Endothelial cell of umbilical vein (primary cell): ENCODE results near the gene C15orf39. TPM values are rescaled to one million over a fixed set of nuclear protein-coding genes. Genes with fewer than 3 reads are reported as not detected.

Experiments used
- BruUV-seq: library from RNA; stranded (reverse); fragments of 400-500 nt; replicated peaks from 2 replicates; lab custom pipeline; 2021; lab: Mats Ljungman, UMichigan
- CTCF ChIA-PET: fragments of 300-600, 350-600 bp; sonication (Branson Sonifier 250); formaldehyde crosslinking; loops from one replicate; lab custom pipeline; 2021; ENCODE audit warnings: antibody characterized with exemption, inconsistent platforms; lab: Charles Lee
- POLR2A ChIA-PET: fragments of 300-600, 350-600 bp; sonication (Branson Sonifier 250); formaldehyde crosslinking; loops from one replicate; lab custom pipeline; 2021; ENCODE audit warnings: antibody characterized with exemption, inconsistent platforms; lab: Charles Lee
- DNase-seq: peaks from one replicate; pipeline ENCODE4 v3.0.0-alpha.2; 2011; ENCODE audit warnings: low read depth, low spot score
- FAIRE-seq: peaks from 2 replicates; lab custom pipeline; 2011; peaks lifted over from hg19 to GRCh38; lab: Jason Lieb, UNC
- H2AFZ ChIP-seq: 2 replicates; pipeline ENCODE4 v1.6.0; 2012; ENCODE audit warnings: low read depth, low read length, control low read depth, inconsistent platforms
- H3K27ac ChIP-seq: 2 replicates; pipeline ENCODE4 v1.5.1; 2011; ENCODE audit warnings: low read depth, mild to moderate bottlenecking, control low read depth, low read length, moderate library complexity; ENCODE audit not compliant: insufficient read depth
- H3K27me3 ChIP-seq, 2 experiments: 2 replicates each; pipeline versions ENCODE4 v1.6.0 to v1.6.1; 2011; ENCODE audit warnings: low read length in 2 of 2, mixed read lengths in 1 of 2; ENCODE audit not compliant: control insufficient read depth in 2 of 2, insufficient read depth in 2 of 2
- H3K36me3 ChIP-seq, 2 experiments: 2 replicates in 1 of 2; 3 replicates in 1 of 2; pipeline ENCODE4 v1.5.1; 2011; ENCODE audit warnings: low read length in 2 of 2, mild to moderate bottlenecking in 1 of 2, moderate library complexity in 1 of 2; ENCODE audit not compliant: control insufficient read depth in 2 of 2, insufficient read depth in 2 of 2; ENCODE audit errors: extremely low read depth in 1 of 2
- H3K4me1 ChIP-seq: 3 replicates; pipeline ENCODE4 v1.5.1; 2011; ENCODE audit warnings: mild to moderate bottlenecking, low read length; ENCODE audit not compliant: control insufficient read depth, insufficient read depth; ENCODE audit errors: extremely low read depth
- H3K4me2 ChIP-seq: 2 replicates; pipeline ENCODE4 v1.6.1; 2011; ENCODE audit warnings: low read length, control low read depth, mixed read lengths; ENCODE audit not compliant: insufficient read depth
- H3K4me3 ChIP-seq, 3 experiments: fragments of 200-600 bp in 1 of 3; sonication (generic), shearing (Covaris generic) in 1 of 3; replicated peaks in 1 of 3; 2 replicates each; pipeline ENCODE4 v1.5.1; 2011 to 2016; ENCODE audit warnings: control low read depth in 3 of 3, low read length in 3 of 3, mild to moderate bottlenecking in 2 of 3, inconsistent platforms in 1 of 3, low read depth in 1 of 3, moderate library complexity in 1 of 3; ENCODE audit not compliant: insufficient read depth in 1 of 3
- H3K79me2 ChIP-seq: 2 replicates; pipeline ENCODE4 v1.6.0; 2012; ENCODE audit warnings: low read length, inconsistent platforms; ENCODE audit not compliant: control insufficient read depth, insufficient read depth
- H3K9ac ChIP-seq: replicated peaks from 2 replicates; pipeline ENCODE3; 2011; ENCODE audit warnings: low read length, control low read depth; ENCODE audit not compliant: insufficient read depth; ENCODE audit errors: extremely low read depth
- H3K9me1 ChIP-seq: replicated peaks from 3 replicates; pipeline ENCODE4 v1.6.0; 2011; ENCODE audit warnings: mild to moderate bottlenecking, low read length; ENCODE audit not compliant: control insufficient read depth, insufficient read depth; ENCODE audit errors: extremely low read depth
- H3K9me3 ChIP-seq: replicated peaks from 2 replicates; pipeline ENCODE4 v1.5.1; 2012; ENCODE audit warnings: low read length, inconsistent platforms; ENCODE audit not compliant: control insufficient read depth, insufficient read depth
- H4K20me1 ChIP-seq: replicated peaks from 2 replicates; pipeline ENCODE3; 2011; ENCODE audit warnings: mild to moderate bottlenecking, low read length; ENCODE audit not compliant: control insufficient read depth, insufficient read depth; ENCODE audit errors: extremely low read depth
- EZH2 ChIP-seq: IDR thresholded peaks from 2 replicates; pipeline ENCODE4 v1.6.1; 2012; ENCODE audit warnings: borderline replicate concordance, low read depth, mild to moderate bottlenecking, moderate library complexity, low read length, inconsistent platforms; ENCODE audit not compliant: severe bottlenecking
- FOS ChIP-seq: IDR thresholded peaks from 2 replicates; pipeline ENCODE4 v1.6.1; 2011; ENCODE audit warnings: mild to moderate bottlenecking, low read length, moderate library complexity, borderline replicate concordance; ENCODE audit not compliant: insufficient read depth
- GATA2 ChIP-seq: IDR thresholded peaks from 2 replicates; pipeline ENCODE4 v1.7.0; 2011; ENCODE audit warnings: low read depth, mild to moderate bottlenecking, moderate library complexity, mixed read lengths, low read length; ENCODE audit not compliant: insufficient read length, insufficient read depth
- JUN ChIP-seq: IDR thresholded peaks from 2 replicates; pipeline ENCODE4 v1.6.1; 2011; ENCODE audit warnings: borderline replicate concordance, low read depth; ENCODE audit not compliant: insufficient read length, insufficient read depth
- MYC ChIP-seq: IDR thresholded peaks from one replicate; pipeline ENCODE4 v1.6.1; 2011; ENCODE audit warnings: mild to moderate bottlenecking, low read depth, low read length
- POLR2A ChIP-seq: IDR thresholded peaks from 2 replicates; pipeline ENCODE4 v1.6.1; 2012; ENCODE audit warnings: low read depth, mild to moderate bottlenecking, control low read depth, low read length
- POLR2AphosphoS5 ChIP-seq: IDR thresholded peaks from 2 replicates; pipeline ENCODE4 v1.6.1; 2012; ENCODE audit warnings: low read depth, mild to moderate bottlenecking, control low read depth, low read length, moderate library complexity; ENCODE audit not compliant: insufficient read depth
- dilution Hi-C: fragments of 300-500 bp; cut with MboI; formaldehyde crosslinking; loops from one replicate; pipeline ENCODE4 v1.15.0; 2019; ENCODE audit warnings: low sequenced_read_pairs; ENCODE audit not compliant: extremely low pct_ligation_motif_present
- intact Hi-C: fragments of 100-400 bp; cut with micrococcal nuclease; formaldehyde crosslinking; loops from one replicate; pipeline ENCODE4 v1.10.0; 2022
- polyA plus RNA-seq, 4 experiments: library from polyadenylated mRNA; depleted of rRNA in 3 of 4; stranded (reverse) in 3 of 4; unstranded in 1 of 4; fragments of >200 nt; gene quantifications; 2 replicates each; pipeline versions ENCODE4 v1.2.1 to v1.2.3, GENCODE V29; 2011 to 2012; ENCODE audit warnings: missing spikeins in 1 of 4
- total RNA-seq: library from RNA; stranded (reverse); gene quantifications from 2 replicates; pipeline ENCODE4 v1.2.3, GENCODE V29; 2021
- TF ChIP-seq, protein P1 (sequence below): IDR thresholded peaks from 2 replicates; pipeline ENCODE4 v1.6.1; 2011; ENCODE audit not compliant: insufficient read depth, insufficient read length
- TF ChIP-seq, protein P2 (sequence below), 2 donors: IDR thresholded peaks; 1 replicate in 1 of 2; 2 replicates in 1 of 2; pipeline ENCODE4 v1.5.1; 2011; ENCODE audit warnings: low read length in 2 of 2, mild to moderate bottlenecking in 2 of 2, moderate library complexity in 2 of 2, control low read depth in 1 of 2, inconsistent platforms in 1 of 2, low read depth in 1 of 2; ENCODE audit not compliant: insufficient read depth in 1 of 2; ENCODE audit errors: extremely low read depth in 1 of 2

C15orf39 gene
- total and polyA plus RNA-seq, 2 donors (not counting 3 experiments of a cell fraction or from before 2014, with no cell fraction given), result 14.8 to 36.1 TPM

DNA sequence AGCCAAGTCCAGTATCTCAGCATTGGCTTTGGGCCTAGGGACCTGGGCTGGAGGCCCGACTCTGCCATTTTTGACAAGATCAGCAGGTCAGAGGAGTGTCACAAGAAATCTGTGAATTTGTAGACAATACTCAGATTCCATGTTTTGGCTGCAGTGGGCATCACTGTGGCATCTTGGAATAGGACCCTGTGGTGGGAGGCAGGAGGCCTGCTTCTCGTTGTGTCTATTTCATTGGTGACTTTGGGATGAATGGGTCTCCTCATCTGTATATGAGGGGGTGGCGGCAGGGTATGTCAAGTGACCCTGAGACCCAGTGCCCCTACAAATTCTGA lies 3.3 kb downstream of the C15orf39 start:
- Histone ChIP-seq H3K27ac (no peak overlapping the region), H3K36me3 (peaks cover 10 to 42% of the 10 kb centered on the region in 2 experiments), H3K4me2 (no peak overlapping the region), H3K79me2 (peaks cover 83% of the 10 kb centered on the region), H3K4me3 (no peak overlapping the region), H3K9me1 (no peaks in the 10 kb centered on the region), H2AFZ (no peak overlapping the region), H3K9me3 (no peaks in the 10 kb centered on the region), H3K27me3 (no peaks in the 10 kb centered on the region), H4K20me1 (peaks cover 4% of the 10 kb centered on the region), H3K4me1 (peaks cover 27% of the 10 kb centered on the region), H3K9ac (no peak overlapping the region)
- DNase-seq, result no peak
- intact Hi-C loops (loop anchor here (10.0 kb wide), 1 partner anchor 430 kb away; no protein-coding TSS in a partner anchor), dilution Hi-C loops (no loop called here)
- CTCF ChIA-PET, result interaction anchor here (0.8 to 7.9 kb wide), 12 partner anchors 10 to 434 kb away, joined by 3 to 213 read pairs (median 7); partner anchors contain the start of genes PPCDC and RPP25
- POLR2A ChIA-PET, result interaction anchor here (1.5 to 2.6 kb wide), 3 partner anchors 162 to 181 kb away, joined by 5 to 14 read pairs (median 8); partner anchors contain the start of gene PPCDC
- FAIRE-seq, result no peak
- no TSS peak for BruUV-seq
- TF ChIP-seq EZH2, result no peak
- no peak for TF ChIP-seq MYC
- no peak for TF ChIP-seq POLR2AphosphoS5
- TF ChIP-seq JUN, result no peak
- no peak for TF ChIP-seq POLR2A
- TF ChIP-seq FOS, result no peak
- TF ChIP-seq GATA2, result no peak
- TF ChIP-seq, protein P1, sequence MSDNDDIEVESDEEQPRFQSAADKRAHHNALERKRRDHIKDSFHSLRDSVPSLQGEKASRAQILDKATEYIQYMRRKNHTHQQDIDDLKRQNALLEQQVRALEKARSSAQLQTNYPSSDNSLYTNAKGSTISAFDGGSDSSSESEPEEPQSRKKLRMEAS, result no peak
- TF ChIP-seq, protein P2, sequence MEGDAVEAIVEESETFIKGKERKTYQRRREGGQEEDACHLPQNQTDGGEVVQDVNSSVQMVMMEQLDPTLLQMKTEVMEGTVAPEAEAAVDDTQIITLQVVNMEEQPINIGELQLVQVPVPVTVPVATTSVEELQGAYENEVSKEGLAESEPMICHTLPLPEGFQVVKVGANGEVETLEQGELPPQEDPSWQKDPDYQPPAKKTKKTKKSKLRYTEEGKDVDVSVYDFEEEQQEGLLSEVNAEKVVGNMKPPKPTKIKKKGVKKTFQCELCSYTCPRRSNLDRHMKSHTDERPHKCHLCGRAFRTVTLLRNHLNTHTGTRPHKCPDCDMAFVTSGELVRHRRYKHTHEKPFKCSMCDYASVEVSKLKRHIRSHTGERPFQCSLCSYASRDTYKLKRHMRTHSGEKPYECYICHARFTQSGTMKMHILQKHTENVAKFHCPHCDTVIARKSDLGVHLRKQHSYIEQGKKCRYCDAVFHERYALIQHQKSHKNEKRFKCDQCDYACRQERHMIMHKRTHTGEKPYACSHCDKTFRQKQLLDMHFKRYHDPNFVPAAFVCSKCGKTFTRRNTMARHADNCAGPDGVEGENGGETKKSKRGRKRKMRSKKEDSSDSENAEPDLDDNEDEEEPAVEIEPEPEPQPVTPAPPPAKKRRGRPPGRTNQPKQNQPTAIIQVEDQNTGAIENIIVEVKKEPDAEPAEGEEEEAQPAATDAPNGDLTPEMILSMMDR (IDR thresholded peaks at IDR 0.05; ENCODE audit: extremely low read depth in 1 of 2, insufficient read depth in 1 of 2, low read depth in 1 of 2, low read length in 2 of 2), result no peak
